MM.1S (cell line): ENCODE results near the gene FGF4.

Experiments
- DNase-seq: peaks from one replicate; pipeline ENCODE4 v3.0.0-alpha.2; 2015
- H2AFZ ChIP-seq: fragments of 300-600 bp; sonication (generic); 2 replicates; pipeline ENCODE4 v1.6.0; 2016; ENCODE audit warnings: antibody characterized with exemption, low read length
- H3F3A ChIP-seq: fragments of 300-600 bp; sonication (generic); 2 replicates; pipeline ENCODE4 v1.6.1; 2016; ENCODE audit warnings: mild to moderate bottlenecking, antibody characterized with exemption, low read length, moderate library complexity, mixed read lengths; ENCODE audit not compliant: insufficient read depth
- H3K27ac ChIP-seq: fragments of 300-600 bp; sonication (generic); 2 replicates; pipeline ENCODE4 v1.5.1; 2016; ENCODE audit warnings: mild to moderate bottlenecking, low read length
- H3K27me3 ChIP-seq: fragments of 300-600 bp; sonication (generic); replicated peaks from 2 replicates; pipeline ENCODE4 v1.6.0; 2016; ENCODE audit warnings: low read length; ENCODE audit not compliant: insufficient read depth
- H3K36me3 ChIP-seq: fragments of 300-600 bp; sonication (generic); replicated peaks from 2 replicates; pipeline ENCODE4 v1.6.1; 2016; ENCODE audit warnings: mild to moderate bottlenecking, low read length, mixed read lengths; ENCODE audit not compliant: insufficient read depth
- H3K4me1 ChIP-seq: fragments of 300-600 bp; sonication (generic); 2 replicates; pipeline ENCODE4 v1.6.1; 2016; ENCODE audit warnings: low read length, mixed read lengths
- H3K4me2 ChIP-seq: fragments of 300-600 bp; sonication (generic); 2 replicates; pipeline ENCODE4 v1.6.0; 2016; ENCODE audit warnings: low read depth, low read length
- H3K4me3 ChIP-seq: fragments of 300-600 bp; sonication (generic); 2 replicates; pipeline ENCODE4 v1.5.1; 2016; ENCODE audit warnings: low read length, mixed read lengths
- H3K79me2 ChIP-seq: fragments of 300-600 bp; sonication (generic); 2 replicates; pipeline ENCODE4 v1.6.1; 2016; ENCODE audit warnings: mixed run types, low read length, mixed read lengths
- H3K9ac ChIP-seq: fragments of 300-600 bp; sonication (generic); 2 replicates; pipeline ENCODE4 v1.6.1; 2016; ENCODE audit warnings: low read length, mixed read lengths
- H3K9me2 ChIP-seq: fragments of 300-600 bp; sonication (generic); replicated peaks from 2 replicates; pipeline ENCODE4 v1.6.1; 2016; ENCODE audit warnings: mild to moderate bottlenecking, low read length, mixed read lengths; ENCODE audit not compliant: insufficient read depth
- H3K9me3 ChIP-seq: fragments of 300-600 bp; sonication (generic); replicated peaks from 2 replicates; pipeline ENCODE4 v1.6.1; 2016; ENCODE audit warnings: mild to moderate bottlenecking, low read length, mixed read lengths; ENCODE audit not compliant: insufficient read depth
- H4K20me1 ChIP-seq: fragments of 300-600 bp; sonication (generic); 2 replicates; pipeline ENCODE4 v1.6.1; 2016; ENCODE audit warnings: mild to moderate bottlenecking, low read length, moderate library complexity, mixed read lengths; ENCODE audit not compliant: insufficient read depth
- CTCF ChIP-seq: fragments of 300-600 bp; sonication (generic); IDR thresholded peaks from 2 replicates; pipeline ENCODE4 v1.5.1; 2016; ENCODE audit warnings: antibody characterized with exemption, low read length, mixed read lengths
- EZH2 ChIP-seq: fragments of 300-600 bp; sonication (generic); optimal IDR thresholded peaks from 2 replicates; pipeline ENCODE3; 2017; ENCODE audit warnings: low read depth, mild to moderate bottlenecking, antibody characterized with exemption, low read length, mixed read lengths
- EZH2phosphoT487 ChIP-seq: fragments of 300-600 bp; sonication (generic); IDR thresholded peaks from 2 replicates; pipeline ENCODE4 v1.6.1; 2018; ENCODE audit warnings: antibody characterized with exemption, low read length

Gene FGF4

GRCh38 chr11:69791276-69792180 is 16.4 kb upstream of the FGF4 start:
- H3F3A ChIP-seq = no peaks in the 10 kb centered on the region
- H3K27me3 ChIP-seq = peaks cover 95% of the 10 kb centered on the region
- DNase-seq = no peak
- no peaks in the 10 kb centered on the region for H3K9me2 ChIP-seq
- no peaks in the 10 kb centered on the region for H3K36me3 ChIP-seq
- H3K4me1 ChIP-seq = no peaks in the 10 kb centered on the region
- no peak overlapping the region for H3K27ac ChIP-seq
- H3K4me2 ChIP-seq = no peak overlapping the region
- H2AFZ ChIP-seq = no peak overlapping the region
- no peaks in the 10 kb centered on the region for H3K79me2 ChIP-seq
- no peaks in the 10 kb centered on the region for H4K20me1 ChIP-seq
- TF ChIP-seq EZH2phosphoT487 (no peak), CTCF (no peak), EZH2 (no peak)
- H3K9ac ChIP-seq = no peak overlapping the region
- no peaks in the 10 kb centered on the region for H3K9me3 ChIP-seq
- H3K4me3 ChIP-seq = no peak overlapping the region

- no peaks in the 10 kb centered on the region for H3K4me1 ChIP-seq
- H3K9me2 ChIP-seq = no peaks in the 10 kb centered on the region
- H3K27me3 ChIP-seq = peaks cover 97% of the 10 kb centered on the region
- H3K4me3 ChIP-seq = no peak overlapping the region
- no peaks in the 10 kb centered on the region for H3K9me3 ChIP-seq
- no peak for TF ChIP-seq CTCF
- TF ChIP-seq EZH2 = no peak
- TF ChIP-seq EZH2phosphoT487 = no peak
- DNase-seq = no peak
- no peaks in the 10 kb centered on the region for H3K79me2 ChIP-seq
- H3K27ac ChIP-seq = no peak overlapping the region
- no peaks in the 10 kb centered on the region for H4K20me1 ChIP-seq
- H3K4me2 ChIP-seq = no peak overlapping the region
- no peak overlapping the region for H3K9ac ChIP-seq
- no peaks in the 10 kb centered on the region for H3K36me3 ChIP-seq
- no peaks in the 10 kb centered on the region for H3F3A ChIP-seq
- no peak overlapping the region for H2AFZ ChIP-seq
Observed at GRCh38 chr11:69788956-69789355, 13.8 kb upstream of the FGF4 start.

- DNase-seq = no peak
- Histone ChIP-seq H3K4me1 (no peaks in the 10 kb centered on the region), H3F3A (no peaks in the 10 kb centered on the region), H3K4me2 (no peak overlapping the region), H2AFZ (no peak overlapping the region), H3K27me3 (peaks cover 98% of the 10 kb centered on the region), H3K9ac (no peak overlapping the region), H3K9me2 (no peaks in the 10 kb centered on the region), H3K9me3 (no peaks in the 10 kb centered on the region), H3K4me3 (no peak overlapping the region), H4K20me1 (no peaks in the 10 kb centered on the region), H3K36me3 (no peaks in the 10 kb centered on the region), H3K27ac (no peak overlapping the region), H3K79me2 (no peaks in the 10 kb centered on the region)
- no peak for TF ChIP-seq EZH2
- no peak for TF ChIP-seq EZH2phosphoT487
- TF ChIP-seq CTCF = no peak
Observed at GRCh38 chr11:69787906-69788305, 12.8 kb upstream of the FGF4 start.
